Left lung (tissue), 10 donors: Measurements from ENCODE around the gene NTRK2. TPM values are rescaled to one million over a fixed set of nuclear protein-coding genes. Genes with fewer than 3 reads are reported as not detected.

Experiments used
- ATAC-seq: fragments of 200-7000 bp; cut with Tn5 transposase; one replicate; pipeline ENCODE4 v1.9.1; 2020; ENCODE audit warnings: moderate library complexity
- DNase-seq, 4 donors: peaks; one replicate each; pipeline ENCODE4 v3.0.0-alpha.2; 2013 to 2020
- H3K27ac ChIP-seq, 2 donors: fragments of 200-600 bp; sonication (generic) in 1 of 2; one replicate each; pipeline versions ENCODE4 v1.5.0 to v1.8.0; 2020 to 2021
- H3K27me3 ChIP-seq, 2 donors: fragments of 200-600 bp; sonication (generic) in 1 of 2; one replicate each; pipeline versions ENCODE4 v1.5.0 to v1.8.0; 2020 to 2021
- H3K36me3 ChIP-seq, 2 donors: fragments of 200-600 bp; sonication (generic) in 1 of 2; one replicate each; pipeline versions ENCODE4 v1.5.0 to v1.8.0; 2020 to 2021
- H3K4me1 ChIP-seq, 2 donors: fragments of 200-600 bp; one replicate each; pipeline ENCODE4 v1.8.0; 2021
- H3K4me3 ChIP-seq, 2 donors: fragments of 200-600 bp; sonication (generic) in 1 of 2; one replicate each; pipeline versions ENCODE4 v1.5.0 to v1.8.0; 2020 to 2021; ENCODE audit warnings: mild to moderate bottlenecking in 1 of 2
- H3K9me3 ChIP-seq, 2 donors: fragments of 200-600 bp; sonication (generic) in 1 of 2; one replicate each; pipeline versions ENCODE4 v1.5.0 to v1.8.0; 2020 to 2021
- CTCF ChIP-seq, 2 donors: fragments of 200-600 bp; sonication (generic) in 1 of 2; IDR thresholded peaks; one replicate each; pipeline versions ENCODE4 v1.5.0 to v1.8.0; 2021; ENCODE audit warnings: antibody characterized with exemption in 2 of 2
- intact Hi-C, 2 donors: fragments of 100-400 bp; cut with DNase I; formaldehyde crosslinking; loops; one replicate each; pipeline versions ENCODE4 v1.11.2 to v1.14.2; 2022
- polyA plus RNA-seq, 6 donors: library from polyadenylated mRNA; unstranded; fragments of 120-200 nt; gene quantifications; one replicate each; pipeline ENCODE4 v1.2.1, GENCODE V29; 2013; ENCODE audit not compliant: insufficient read length in 6 of 6
- total RNA-seq, 2 donors: library from RNA; stranded (reverse); fragmentation: NEBNext Ultra II Directional; extraction: Animal tissue kit (Norgen Biotek cat#: 25700); gene quantifications; one replicate each; pipeline ENCODE4 v1.2.1, GENCODE V29; 2021
- donor health status: DM: no; HTN: yes; CAD: no.
- donor health status: DM: no; HTN: no; CAD: no.

NTRK2 gene
- total and polyA plus RNA-seq, 8 donors: 0.29 to 3.8 (median 1.7) TPM

GRCh38 chr9:84785792-84786547 is 116.4 kb downstream of the NTRK2 start:
- no peaks in the 10 kb centered on the region for H3K36me3 ChIP-seq
- H3K27me3 ChIP-seq: no peaks in the 10 kb centered on the region
- H3K9me3 ChIP-seq: no peaks in the 10 kb centered on the region
- no peaks in the 10 kb centered on the region for H3K4me1 ChIP-seq
- H3K4me3 ChIP-seq: no peak overlapping the region
- DNase-seq (no peak), ATAC-seq (no peak)
- intact Hi-C loops: loop anchor here in 1 of 2 donors (10.0 kb wide), 1 partner anchor 81 kb away; no protein-coding TSS in a partner anchor
- no peak for TF ChIP-seq CTCF (IDR thresholded peaks at IDR 0.05)
- H3K27ac ChIP-seq: no peak overlapping the region

- ATAC-seq (peak; percentile 84), DNase-seq (no peak)
- intact Hi-C loops: loop anchor here in 1 of 2 donors (10.0 kb wide), 1 partner anchor 84 kb away; no protein-coding TSS in a partner anchor
Measured at GRCh38 chr9:84788803-84789462, 119.4 kb downstream of the NTRK2 start.

GRCh38 chr9:84789463-84789830 is 119.9 kb downstream of the NTRK2 start:
- peak; percentile 27 for ATAC-seq
- Histone ChIP-seq H3K27ac (no peak overlapping the region), H3K9me3 (no peaks in the 10 kb centered on the region), H3K4me3 (no peak overlapping the region), H3K36me3 (no peaks in the 10 kb centered on the region), H3K27me3 (no peaks in the 10 kb centered on the region), H3K4me1 (no peaks in the 10 kb centered on the region)
- TF ChIP-seq CTCF (IDR thresholded peaks at IDR 0.05): no peak
- DNase-seq: no peak
- intact Hi-C loops: loop anchor here in 1 of 2 donors (10.0 kb wide), 1 partner anchor 85 kb away; no protein-coding TSS in a partner anchor

More at GRCh38 chr9:84788803-84789462, 119.4 kb downstream of the NTRK2 start:
- Histone ChIP-seq H3K9me3 (no peaks in the 10 kb centered on the region), H3K27ac (no peak overlapping the region), H3K27me3 (no peaks in the 10 kb centered on the region), H3K4me1 (no peaks in the 10 kb centered on the region), H3K36me3 (no peaks in the 10 kb centered on the region), H3K4me3 (no peak overlapping the region)
- TF ChIP-seq CTCF (IDR thresholded peaks at IDR 0.05): no peak

- no peak overlapping the region for H3K4me3 ChIP-seq
- DNase-seq (no peak), ATAC-seq (no peak)
- no peak overlapping the region for H3K27ac ChIP-seq
- no peak for TF ChIP-seq CTCF (IDR thresholded peaks at IDR 0.05)
- H3K27me3 ChIP-seq: no peaks in the 10 kb centered on the region
- no peaks in the 10 kb centered on the region for H3K4me1 ChIP-seq
- no peaks in the 10 kb centered on the region for H3K9me3 ChIP-seq
- H3K36me3 ChIP-seq: no peaks in the 10 kb centered on the region
- intact Hi-C loops: no loop called here
Measured at GRCh38 chr9:84791643-84792042, 122.1 kb downstream of the NTRK2 start.

GRCh38 chr9:84793251-84793650 is 123.7 kb downstream of the NTRK2 start:
- ATAC-seq: no peak
- no peak for TF ChIP-seq CTCF (IDR thresholded peaks at IDR 0.05)
- H3K36me3 ChIP-seq: no peaks in the 10 kb centered on the region
- no peaks in the 10 kb centered on the region for H3K9me3 ChIP-seq
- H3K27me3 ChIP-seq: no peaks in the 10 kb centered on the region
- H3K27ac ChIP-seq: no peak overlapping the region
- no peak overlapping the region for H3K4me3 ChIP-seq
- no peak for DNase-seq
- intact Hi-C loops: no loop called here
- no peaks in the 10 kb centered on the region for H3K4me1 ChIP-seq
